HCT116 (cell line): ENCODE data around the gene NINJ1. TPM values are rescaled to one million over a fixed set of nuclear protein-coding genes. Genes with fewer than 3 reads are reported as not detected.

Experiments
- ATAC-seq: fragments of 200-7000 bp; cut with Tn5 transposase; 2 replicates; pipeline ENCODE4 v1.9.1; 2020; ENCODE audit warnings: mild to moderate bottlenecking, moderate library complexity
- BruUV-seq: library from RNA; stranded (reverse); fragments of 400-500 nt; replicated peaks from 2 replicates; lab custom pipeline; 2021; lab: Mats Ljungman, UMichigan
- CTCF ChIA-PET: fragments of 300-600 bp; sonication (Branson Sonifier 250); formaldehyde crosslinking; loops from one replicate; lab custom pipeline; 2021; ENCODE audit warnings: antibody characterized with exemption; lab: Charles Lee
- POLR2A ChIA-PET: fragments of 300-600, 350-600 bp; sonication (Branson Sonifier 250); formaldehyde crosslinking; loops from one replicate; lab custom pipeline; 2021; ENCODE audit warnings: antibody characterized with exemption; lab: Charles Lee
- RAD21 ChIA-PET, 2 experiments: fragments of 300-600 bp; sonication (Branson Sonifier 250); formaldehyde crosslinking; loops; one replicate each; lab custom pipeline; 2023; ENCODE audit warnings: low total read pairs in 2 of 2; ENCODE audit not compliant: uncharacterized antibody in 2 of 2, unreplicated experiment in 2 of 2, low non-redundant PET in 1 of 2; lab: Charles Lee
- DNase-seq: peaks from one replicate; pipeline ENCODE4 v3.0.0-alpha.2; 2010; ENCODE audit warnings: low read depth, low spot score
- H2AFZ ChIP-seq: fragments of 200-600 bp; shearing (Covaris generic), sonication (generic); 2 replicates; pipeline ENCODE4 v1.6.1; 2017; ENCODE audit warnings: low read depth, mixed run types, mixed read lengths, antibody characterized with exemption, low read length; ENCODE audit not compliant: poor library complexity, severe bottlenecking
- H3K27ac ChIP-seq: 2 replicates; pipeline ENCODE4 v1.5.1; 2012; ENCODE audit warnings: low read depth, low read length
- H3K27me3 ChIP-seq: fragments of 200-600 bp; sonication (generic); 2 replicates; pipeline ENCODE4 v1.6.1; 2016; ENCODE audit warnings: mixed run types, low read length, mixed read lengths; ENCODE audit not compliant: insufficient read depth
- H3K36me3 ChIP-seq, 2 experiments: fragments of 200-500 bp in 1 of 2; fragments of 200-600 bp in 1 of 2; sonication (Bioruptor generic) in 1 of 2; sonication (generic) in 1 of 2; 2 replicates each; pipeline versions ENCODE4 v1.5.1 to v1.6.1; 2014 to 2016; ENCODE audit warnings: low read length in 2 of 2, inconsistent platforms in 1 of 2, mixed read lengths in 1 of 2, mixed run types in 1 of 2; ENCODE audit not compliant: insufficient read depth in 2 of 2, control insufficient read depth in 1 of 2
- H3K4me1 ChIP-seq, 2 experiments: fragments of 200-600 bp in 1 of 2; sonication (generic) in 1 of 2; 2 replicates each; pipeline versions ENCODE4 v1.5.1 to v1.6.1; 2012 to 2017; ENCODE audit warnings: low read length in 2 of 2, inconsistent platforms in 1 of 2, mild to moderate bottlenecking in 1 of 2, mixed read lengths in 1 of 2, mixed run types in 1 of 2, moderate library complexity in 1 of 2; ENCODE audit not compliant: insufficient read depth in 2 of 2, control insufficient read depth in 1 of 2
- H3K4me2 ChIP-seq: fragments of 200-600 bp; sonication (generic); 2 replicates; pipeline ENCODE4 v1.6.1; 2017; ENCODE audit warnings: mixed run types, low read length, mixed read lengths
- H3K4me3 ChIP-seq, 2 experiments: fragments of 200-600 bp in 1 of 2; sonication (generic) in 1 of 2; replicated peaks in 1 of 2; 2 replicates each; pipeline ENCODE4 v1.5.1; 2011 to 2016; ENCODE audit warnings: low read length in 2 of 2, control low read depth in 1 of 2, low read depth in 1 of 2, mild to moderate bottlenecking in 1 of 2, mixed read lengths in 1 of 2, mixed run types in 1 of 2
- H3K79me2 ChIP-seq: fragments of 200-600 bp; sonication (generic); 2 replicates; pipeline ENCODE4 v1.6.1; 2017; ENCODE audit warnings: mild to moderate bottlenecking, mixed run types, low read length, moderate library complexity, mixed read lengths; ENCODE audit not compliant: insufficient read depth
- H3K9ac ChIP-seq: fragments of 200-600 bp; sonication (generic); 2 replicates; pipeline ENCODE4 v1.6.1; 2016; ENCODE audit warnings: low read length, mixed read lengths
- H3K9me2 ChIP-seq: fragments of 200-600 bp; sonication (generic), shearing (Covaris generic); 2 replicates; pipeline ENCODE4 v1.6.1; 2017; ENCODE audit warnings: mixed run types, mild to moderate bottlenecking, moderate library complexity; ENCODE audit not compliant: insufficient read depth
- H3K9me3 ChIP-seq, 2 experiments: fragments of 200-500 bp in 1 of 2; fragments of 200-600 bp in 1 of 2; sonication (Bioruptor generic) in 1 of 2; sonication (generic) in 1 of 2; 2 replicates each; pipeline ENCODE4 v1.6.1; 2014 to 2017; ENCODE audit warnings: low read length in 2 of 2, mixed read lengths in 2 of 2, inconsistent platforms in 1 of 2, low read depth in 1 of 2, mild to moderate bottlenecking in 1 of 2, mixed run types in 1 of 2, moderate library complexity in 1 of 2; ENCODE audit not compliant: control insufficient read depth in 1 of 2, insufficient read depth in 1 of 2
- H4K20me1 ChIP-seq: fragments of 200-600 bp; sonication (generic), shearing (Covaris generic); 2 replicates; pipeline ENCODE4 v1.6.1; 2017; ENCODE audit warnings: mixed run types, mild to moderate bottlenecking, moderate library complexity; ENCODE audit not compliant: insufficient read depth
- CEBPB ChIP-seq: IDR thresholded peaks from 2 replicates; pipeline ENCODE4 v1.6.1; 2012; ENCODE audit warnings: low read depth
- EGR1 ChIP-seq: IDR thresholded peaks from 2 replicates; pipeline ENCODE4 v1.6.1; 2012; ENCODE audit warnings: low read depth
- EZH2 ChIP-seq: fragments of 200-600 bp; sonication (generic); IDR thresholded peaks from 2 replicates; pipeline ENCODE4 v1.6.1; 2017; ENCODE audit warnings: antibody characterized with exemption, mixed run types
- FOSL1 ChIP-seq: IDR thresholded peaks from 2 replicates; pipeline ENCODE4 v1.6.1; 2012; ENCODE audit warnings: low read depth
- POLR2AphosphoS5 ChIP-seq: IDR thresholded peaks from 2 replicates; pipeline ENCODE4 v1.6.1; 2011; ENCODE audit warnings: mild to moderate bottlenecking, low read depth, low read length, moderate library complexity
- RAD21 ChIP-seq: IDR thresholded peaks from 2 replicates; pipeline ENCODE4 v1.6.1; 2012; ENCODE audit warnings: low read depth, mild to moderate bottlenecking
- SP1 ChIP-seq: IDR thresholded peaks from 2 replicates; pipeline ENCODE4 v1.6.1; 2012; ENCODE audit warnings: low read depth
- SRF ChIP-seq: IDR thresholded peaks from 2 replicates; pipeline ENCODE4 v1.6.1; 2012; ENCODE audit warnings: low read depth
- TCF7L2 ChIP-seq: IDR thresholded peaks from 2 replicates; pipeline ENCODE4 v1.7.0; 2011; ENCODE audit warnings: borderline replicate concordance, inconsistent platforms; ENCODE audit not compliant: insufficient read depth, insufficient read length; ENCODE audit errors: extremely low read depth
- ZFX ChIP-seq: fragments of 450-650 bp; IDR thresholded peaks from 2 replicates; pipeline ENCODE4 v1.6.1; 2017
- intact Hi-C: fragments of 100-400 bp; cut with micrococcal nuclease; formaldehyde crosslinking; loops from 2 replicates; pipeline ENCODE4 v1.10.0; 2022
- total RNA-seq: library from RNA; stranded (reverse); gene quantifications from one replicate; pipeline ENCODE4 v1.2.1, GENCODE V29; 2021; ENCODE audit not compliant: unreplicated experiment
- TF ChIP-seq, protein P1 (sequence below): IDR thresholded peaks from 2 replicates; pipeline ENCODE4 v1.6.1; 2012

Gene NINJ1
- total RNA-seq, 1 experiment from 2014 or later: 34.4 TPM

DNA sequence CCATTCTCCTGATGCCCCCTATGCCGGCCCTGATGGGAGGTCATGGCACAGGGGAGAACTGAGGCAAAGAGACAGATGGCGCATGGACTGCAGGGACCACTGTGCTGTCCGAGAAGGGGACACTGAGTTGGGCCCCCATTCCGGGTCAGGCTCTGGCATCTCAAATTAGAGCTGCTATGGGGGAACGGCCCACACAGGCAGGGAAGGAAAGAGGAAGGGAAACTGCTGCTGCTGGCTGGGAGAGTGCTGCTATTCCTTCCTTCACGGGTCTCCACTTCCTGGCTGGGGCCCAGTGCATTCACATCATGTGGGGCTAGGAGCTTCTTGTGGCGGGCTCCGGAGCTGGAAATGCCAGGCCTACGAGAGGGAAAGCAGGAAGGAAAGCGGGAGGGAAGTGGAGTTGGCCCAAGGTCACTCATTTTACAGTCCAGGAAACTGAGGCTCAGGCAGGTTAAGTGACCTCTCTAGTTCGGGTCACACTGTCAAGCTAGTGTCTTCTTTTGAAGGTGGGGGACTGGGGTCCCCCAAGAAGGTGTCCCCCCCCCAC lies 39.3 kb downstream of the NINJ1 start:
- H3K9me3 ChIP-seq: peaks cover 0 to 15% of the 10 kb centered on the region in 2 experiments; a peak in 2 of 4 replicates
- no peak for DNase-seq
- ChIA-PET RAD21 (interaction anchor here in 1 of 2 experiments (0.9 kb wide), 1 partner anchor 91 kb away, joined by 3 read pairs; no protein-coding TSS in a partner anchor), POLR2A (interaction anchor here (1.9 kb wide), 1 partner anchor 25 kb away, joined by 6 read pairs; no protein-coding TSS in a partner anchor), CTCF (interaction anchor here (1.2 kb wide), 1 partner anchor 91 kb away, joined by 4 read pairs; no protein-coding TSS in a partner anchor)
- no peaks in the 10 kb centered on the region for H3K36me3 ChIP-seq
- H3K9ac ChIP-seq: peak overlapping the region; percentile 87
- H3K79me2 ChIP-seq: peaks cover 33% of the 10 kb centered on the region
- no peaks in the 10 kb centered on the region for H4K20me1 ChIP-seq
- TF ChIP-seq TCF7L2: no peak
- no peak for ATAC-seq
- peak overlapping the region; percentile 97 for H3K4me2 ChIP-seq
- TSS peak; percentile 97 for BruUV-seq
- H3K4me3 ChIP-seq: peak overlapping the region; percentile 63 to 77
- H3K4me1 ChIP-seq: peaks cover 39 to 76% of the 10 kb centered on the region in 2 experiments
- no peaks in the 10 kb centered on the region for H3K27me3 ChIP-seq
- intact Hi-C loops: loop anchor here (5.0 kb wide), 2 partner anchors 92 to 358 kb away; partner anchors contain the start of genes FAM120A and FAM120AOS
- peak overlapping the region; percentile 81 for H3K27ac ChIP-seq
- H2AFZ ChIP-seq: no peak overlapping the region
- no peaks in the 10 kb centered on the region for H3K9me2 ChIP-seq

DNA sequence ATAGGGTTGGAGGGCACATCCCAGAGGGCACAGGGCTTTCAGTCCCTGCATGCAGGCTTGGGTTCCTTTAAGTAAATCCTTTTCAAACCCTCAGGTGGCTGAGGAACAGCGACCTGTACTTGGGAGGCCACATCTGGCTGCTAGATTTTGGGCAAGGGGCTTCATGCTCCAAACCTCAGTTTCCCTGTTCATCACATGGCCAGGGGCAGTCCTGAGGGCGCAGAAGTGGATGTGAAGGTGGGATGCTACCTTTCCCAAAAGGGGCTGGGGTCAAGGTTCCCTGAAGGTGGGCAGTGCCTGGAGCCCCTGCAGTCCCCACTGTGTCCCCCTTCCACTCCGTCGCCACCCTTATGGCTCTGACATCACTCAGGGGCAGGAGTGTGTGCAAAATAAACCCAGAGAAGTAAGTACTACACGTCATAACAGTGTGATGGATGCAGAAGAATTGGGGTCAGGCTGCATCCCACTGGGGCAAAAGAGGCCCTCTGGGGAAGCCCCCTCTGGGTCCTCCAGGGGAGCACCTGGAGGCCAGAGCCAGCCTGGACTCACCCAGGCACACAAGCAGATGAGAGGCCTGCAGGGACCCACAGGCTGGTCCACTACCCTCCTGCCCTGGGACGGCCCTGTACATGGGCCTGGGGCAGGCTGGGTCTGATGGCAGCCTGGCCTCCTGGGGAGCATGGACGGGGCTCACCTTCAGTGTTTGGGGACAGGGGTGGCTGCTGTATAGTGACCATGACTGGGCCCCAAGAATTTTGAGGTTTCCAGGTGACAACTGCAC lies 40.0 kb downstream of the NINJ1 start:
- Histone ChIP-seq H3K9ac (0 out of 2 replicates have a peak overlapping the region, but pooled peaks have one; percentile 87), H3K4me2 (peak overlapping the region; percentile 97)
- intact Hi-C loops: no loop called here

More for the DNA sequence above, 40.0 kb downstream of the NINJ1 start:
- peaks cover 26% of the 10 kb centered on the region for H3K79me2 ChIP-seq
- no peaks in the 10 kb centered on the region for H3K27me3 ChIP-seq
- peaks cover 0 to 21% of the 10 kb centered on the region in 2 experiments; a peak in 2 of 4 replicates for H3K9me3 ChIP-seq
- ChIA-PET RAD21 (no interaction called here), POLR2A (no interaction called here), CTCF (no interaction called here)
- peak overlapping the region in 1 of 2 experiments; percentile 77; a peak in 2 of 4 replicates for H3K4me3 ChIP-seq
- TF ChIP-seq EZH2: no peak
- no peak for TF ChIP-seq RAD21
- TF ChIP-seq CEBPB: no peak
- no peak for TF ChIP-seq TCF7L2
- TF ChIP-seq EGR1: no peak
- TF ChIP-seq, protein P1, sequence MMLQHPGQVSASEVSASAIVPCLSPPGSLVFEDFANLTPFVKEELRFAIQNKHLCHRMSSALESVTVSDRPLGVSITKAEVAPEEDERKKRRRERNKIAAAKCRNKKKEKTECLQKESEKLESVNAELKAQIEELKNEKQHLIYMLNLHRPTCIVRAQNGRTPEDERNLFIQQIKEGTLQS: no peak
- no peak for TF ChIP-seq FOSL1
- no peak for TF ChIP-seq SP1
- no peak for TF ChIP-seq POLR2AphosphoS5
- no peak for TF ChIP-seq ZFX
- no peak for TF ChIP-seq SRF
- no peaks in the 10 kb centered on the region for H3K36me3 ChIP-seq
- BruUV-seq: no TSS peak
- H2AFZ ChIP-seq: no peak overlapping the region
- DNase-seq (no peak), ATAC-seq (no peak)
- H3K9me2 ChIP-seq: no peaks in the 10 kb centered on the region
- H3K27ac ChIP-seq: peak overlapping the region; percentile 81
- peaks cover 33 to 69% of the 10 kb centered on the region in 2 experiments for H3K4me1 ChIP-seq
- no peaks in the 10 kb centered on the region for H4K20me1 ChIP-seq
